ENCODE results near the gene EEF1G. TPM values are rescaled to one million over a fixed set of nuclear protein-coding genes. Genes with fewer than 3 reads are reported as not detected.

EEF1G gene
- total and polyA plus RNA-seq, 9 of the 15 experiments (the other 6 are each of a cell fraction or from before 2014, with no cell fraction given), result 985 to 2,349 (median 2,035) TPM

- TF ChIP-seq ZNF407 (IDR thresholded peaks at IDR 0.05; ENCODE audit: low read depth) (no peak), ZNF165 (CRISPR knock-in tag; IDR thresholded peaks at IDR 0.05; ENCODE audit: borderline replicate concordance) (no peak), ZBTB1 (CRISPR knock-in tag; IDR thresholded peaks at IDR 0.05; ENCODE audit: borderline replicate concordance, low read depth) (no peak), ZNF76 (CRISPR knock-in tag; IDR thresholded peaks at IDR 0.05; ENCODE audit: borderline replicate concordance) (no peak), RBM25 (IDR thresholded peaks at IDR 0.05; ENCODE audit: low read depth, low read length, severe bottlenecking) (no peak), TFAP4 (CRISPR knock-in tag; IDR thresholded peaks at IDR 0.05; ENCODE audit: borderline replicate concordance) (peak; percentile 78), ZNF707 (CRISPR knock-in tag; conservative IDR thresholded peaks at IDR 0.05) (no peak), EWSR1 (IDR thresholded peaks at IDR 0.05; ENCODE audit: borderline replicate concordance, low read depth, partially characterized antibody) (no peak), U2AF1 (optimal IDR thresholded peaks at IDR 0.05; ENCODE audit: low read depth, low read length) (peak; percentile 80), SP1 (CRISPR knock-in tag; IDR thresholded peaks at IDR 0.05) (peak; percentile 89), BCOR (IDR thresholded peaks at IDR 0.05) (no peak)
- TF ChIP-seq, protein P1, sequence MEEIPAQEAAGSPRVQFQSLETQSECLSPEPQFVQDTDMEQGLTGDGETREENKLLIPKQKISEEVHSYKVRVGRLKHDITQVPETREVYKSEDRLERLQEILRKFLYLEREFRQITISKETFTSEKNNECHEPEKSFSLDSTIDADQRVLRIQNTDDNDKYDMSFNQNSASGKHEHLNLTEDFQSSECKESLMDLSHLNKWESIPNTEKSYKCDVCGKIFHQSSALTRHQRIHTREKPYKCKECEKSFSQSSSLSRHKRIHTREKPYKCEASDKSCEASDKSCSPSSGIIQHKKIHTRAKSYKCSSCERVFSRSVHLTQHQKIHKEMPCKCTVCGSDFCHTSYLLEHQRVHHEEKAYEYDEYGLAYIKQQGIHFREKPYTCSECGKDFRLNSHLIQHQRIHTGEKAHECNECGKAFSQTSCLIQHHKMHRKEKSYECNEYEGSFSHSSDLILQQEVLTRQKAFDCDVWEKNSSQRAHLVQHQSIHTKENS (CRISPR knock-in tag; IDR thresholded peaks at IDR 0.05), result no peak
- TF ChIP-seq, protein P2, sequence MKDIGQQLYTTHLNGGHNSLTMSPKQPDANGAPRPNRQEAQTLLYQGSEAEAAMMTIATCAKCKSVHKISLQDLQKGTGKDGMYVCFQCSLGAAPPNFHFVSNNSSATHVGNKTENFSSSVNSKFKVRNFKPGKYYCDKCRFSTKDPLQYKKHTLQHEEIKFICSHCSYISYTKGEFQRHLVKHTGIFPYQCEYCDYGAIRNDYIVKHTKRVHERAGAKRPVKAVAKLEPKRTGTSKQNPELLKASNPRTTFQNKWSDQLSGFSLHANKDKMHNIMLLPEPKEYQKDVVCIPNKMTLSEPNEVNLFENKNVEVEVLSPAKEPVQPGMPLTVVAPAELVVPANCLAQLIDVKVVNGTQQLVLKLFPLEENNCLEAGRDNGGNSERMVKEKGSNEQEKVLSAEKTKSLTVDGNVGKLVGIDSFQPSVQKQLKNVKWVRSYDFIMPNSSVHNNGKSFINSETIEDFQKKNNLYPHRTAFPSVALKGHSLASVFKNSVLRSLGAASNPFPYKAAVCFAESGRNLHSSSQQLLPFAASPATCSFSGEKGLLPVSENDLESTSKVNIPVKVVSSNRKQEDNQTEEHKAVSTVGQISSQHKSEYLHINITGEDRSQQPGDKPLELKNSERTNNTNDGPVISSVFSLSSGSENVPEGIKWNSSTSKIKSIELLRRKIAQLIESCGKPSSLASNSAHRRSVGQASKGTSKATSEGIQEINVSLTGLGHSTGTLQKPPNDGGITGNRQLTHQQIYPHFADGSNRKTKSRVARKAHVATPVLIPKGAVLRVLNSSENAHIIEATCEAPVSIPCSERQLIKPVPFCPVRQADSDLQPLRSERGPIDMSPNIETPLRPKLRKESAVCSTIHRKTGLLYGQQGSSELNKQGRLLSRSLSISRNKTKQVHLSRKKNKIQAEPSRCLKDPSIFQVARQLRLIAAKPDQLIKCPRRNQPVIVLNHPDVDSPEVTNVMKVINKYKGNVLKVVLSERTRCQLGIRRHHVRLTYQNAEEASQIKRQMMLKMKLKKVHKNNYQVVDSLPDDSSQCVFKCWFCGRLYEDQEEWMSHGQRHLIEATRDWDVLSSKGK (CRISPR knock-in tag; IDR thresholded peaks at IDR 0.05), result no peak
These were observed 27.9 kb upstream of the EEF1G start, which contains the start of gene MTA2 (continued) for GRCh38 chr11:62601372-62602140.

All from K562 (cell line).